SK-N-SH (cell line): ENCODE results near the gene GABRE.

ENCODE experiments used
- CTCF ChIP-seq: fragments of 200-600 bp; sonication (generic); IDR thresholded peaks from 2 replicates; pipeline ENCODE4 v1.6.1; 2017; ENCODE audit warnings: antibody characterized with exemption, mild to moderate bottlenecking, moderate library complexity
- EP300 ChIP-seq, 2 experiments: IDR thresholded peaks; 2 replicates each; pipeline versions ENCODE4 v1.4.0 to v1.6.1; 2012; ENCODE audit warnings: borderline replicate concordance in 1 of 2, low read depth in 1 of 2, low read length in 1 of 2
- FOXM1 ChIP-seq: IDR thresholded peaks from 2 replicates; pipeline ENCODE4 v1.4.0; 2012; ENCODE audit warnings: low read depth, mild to moderate bottlenecking
- GABPA ChIP-seq: IDR thresholded peaks from 2 replicates; pipeline ENCODE4 v1.4.0; 2012; ENCODE audit warnings: low read depth, mild to moderate bottlenecking
- JUND ChIP-seq: IDR thresholded peaks from 2 replicates; pipeline ENCODE4 v1.4.0; 2012
- MAX ChIP-seq: IDR thresholded peaks from 2 replicates; pipeline ENCODE4 v1.4.0; 2012; ENCODE audit warnings: low read depth
- MXI1 ChIP-seq: IDR thresholded peaks from 2 replicates; pipeline ENCODE4 v1.6.1; 2012; ENCODE audit warnings: mild to moderate bottlenecking, low read depth, low read length, improper control_type of control experiment
- POLR2AphosphoS5 ChIP-seq: IDR thresholded peaks from 2 replicates; pipeline ENCODE4 v1.6.1; 2012; ENCODE audit warnings: low read depth, low read length
- REST ChIP-seq: IDR thresholded peaks from 2 replicates; pipeline ENCODE4 v1.6.1; 2012; ENCODE audit warnings: mild to moderate bottlenecking, low read depth, low read length, moderate library complexity
- SIN3A ChIP-seq: IDR thresholded peaks from 2 replicates; pipeline ENCODE4 v1.6.1; 2012; ENCODE audit warnings: low read depth, mild to moderate bottlenecking, low read length, moderate library complexity, borderline replicate concordance
- SMC3 ChIP-seq: IDR thresholded peaks from 2 replicates; pipeline ENCODE4 v1.6.1; 2012; ENCODE audit warnings: low read depth, low read length, improper control_type of control experiment
- YY1 ChIP-seq: IDR thresholded peaks from 2 replicates; pipeline ENCODE4 v1.4.0; 2012; ENCODE audit warnings: low read depth, mild to moderate bottlenecking
- ZBTB33 ChIP-seq: IDR thresholded peaks from 2 replicates; pipeline ENCODE4 v1.4.0; 2012; ENCODE audit warnings: low read depth, borderline replicate concordance

DNA sequence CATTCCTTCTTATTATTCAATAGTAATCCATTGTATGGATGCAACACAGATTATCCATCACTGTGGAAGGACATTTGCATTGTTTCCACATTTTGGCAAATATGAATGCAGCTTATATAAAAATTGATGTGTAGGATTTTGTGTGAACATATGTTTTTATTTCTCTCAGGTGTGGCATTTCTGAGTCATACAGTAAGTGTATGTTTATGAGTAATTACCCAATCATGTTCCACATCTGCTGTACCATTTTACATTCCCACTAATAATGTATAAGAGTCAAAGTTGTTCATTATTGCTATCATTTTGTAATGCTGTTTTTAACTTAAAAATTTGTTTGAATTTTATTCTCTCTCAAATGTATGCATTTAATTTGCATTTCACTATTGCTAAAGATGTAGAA is 36.3 kb downstream of the GABRE start:
- no peak for TF ChIP-seq SMC3
- no peak for TF ChIP-seq SIN3A
- TF ChIP-seq MAX: no peak
- TF ChIP-seq CTCF: no peak
- no peak for TF ChIP-seq ZBTB33
- TF ChIP-seq FOXM1: no peak
- no peak for TF ChIP-seq JUND
- TF ChIP-seq YY1: no peak
- no peak for TF ChIP-seq POLR2AphosphoS5
- TF ChIP-seq REST: no peak
- TF ChIP-seq EP300 (IDR thresholded peaks at IDR 0.05; ENCODE audit: borderline replicate concordance in 1 of 2, low read depth in 1 of 2, low read length in 1 of 2): no peak
- no peak for TF ChIP-seq GABPA
- no peak for TF ChIP-seq MXI1
